Endometrial microvascular endothelial cells (primary cell): Measurements from ENCODE around the gene KIF25. TPM values are rescaled to one million over a fixed set of nuclear protein-coding genes. Genes with fewer than 3 reads are reported as not detected.
"Not testable (repeated sequence)": the region's sequence is repeated elsewhere in the genome, so short reads cannot be mapped to it uniquely, and the experiment has no call there.

Source experiments
- in situ Hi-C: cut with HindIII; loops from 2 replicates; pipeline ENCODE4 v1.10.0; 2017; ENCODE audit warnings: low sequenced_read_pairs, low pct_unique_long_range_greater_than_20kb; ENCODE audit errors: inconsistent ontology term
- total RNA-seq: library from RNA; depleted of rRNA; stranded (reverse); fragments of >200 nt; gene quantifications from one replicate; pipeline ENCODE4 v1.2.3, GENCODE V29; 2015; ENCODE audit errors: inconsistent ontology term

KIF25 gene
- total RNA-seq, 1 donor from 2014 or later, result not detected

GRCh38 chr6:168073937-168074730 is 76.7 kb downstream of the KIF25 start:
- in situ Hi-C loops, result no loop called here

GRCh38 chr6:168075216-168075615 is 77.7 kb downstream of the KIF25 start:
- in situ Hi-C loops, result no loop called here

- in situ Hi-C loops, result no loop called here
Measured at GRCh38 chr6:168075787-168076202, 78.3 kb downstream of the KIF25 start.

GRCh38 chr6:168077401-168077800 is 79.9 kb downstream of the KIF25 start:
- in situ Hi-C loops, result not testable (repeated sequence)

- in situ Hi-C loops, result no loop called here
Measured at GRCh38 chr6:168078175-168078942, 80.9 kb downstream of the KIF25 start.

GRCh38 chr6:168078943-168079405 is 81.5 kb downstream of the KIF25 start, which contains the start of gene FRMD1:
Gene FRMD1 (minus strand): TSS chr6:168079212. CDS start chr6:168079094, 118 bp downstream.
- in situ Hi-C loops, result no loop called here

GRCh38 chr6:168080393-168081077 is 83.1 kb downstream of the KIF25 start:
- in situ Hi-C loops, result no loop called here

- in situ Hi-C loops, result no loop called here
Measured at GRCh38 chr6:168081858-168082546, 84.5 kb downstream of the KIF25 start.

- in situ Hi-C loops, result no loop called here
Measured at GRCh38 chr6:168082860-168083513, 85.5 kb downstream of the KIF25 start.

GRCh38 chr6:168083514-168083885 is 86.0 kb downstream of the KIF25 start:
- in situ Hi-C loops, result no loop called here

GRCh38 chr6:168084465-168085160 is 87.1 kb downstream of the KIF25 start:
- in situ Hi-C loops, result no loop called here

GRCh38 chr6:168086066-168086465 is 88.6 kb downstream of the KIF25 start:
- in situ Hi-C loops, result no loop called here

GRCh38 chr6:168086616-168087015 is 89.1 kb downstream of the KIF25 start:
- in situ Hi-C loops, result no loop called here

- in situ Hi-C loops, result no loop called here
Measured at GRCh38 chr6:168087436-168088160, 90.1 kb downstream of the KIF25 start.

GRCh38 chr6:168088161-168089053 is 90.9 kb downstream of the KIF25 start:
- in situ Hi-C loops, result no loop called here
